ENCODE measurements around the gene PARP6.

- TF ChIP-seq POLR2AphosphoS5 (IDR thresholded peaks at IDR 0.05) (no peak), POLR2A (IDR thresholded peaks at IDR 0.05) (peak in 1 of 4 donors; percentile 40), CTCF (IDR thresholded peaks at IDR 0.05) (no peak), EP300 (IDR thresholded peaks at IDR 0.05) (no peak)
Measured at GRCh38 chr15:72196409-72197040, 75.8 kb downstream of the PARP6 start.

All from upper lobe of left lung (tissue), 4 donors.